Heart right ventricle (tissue), 16 donors: Measurements from ENCODE around the gene METTL13. TPM values are rescaled to one million over a fixed set of nuclear protein-coding genes. Genes with fewer than 3 reads are reported as not detected.

ENCODE experiments used
- ATAC-seq, 8 donors: fragments of 200-7000 bp; cut with Tn5 transposase; one replicate each; pipeline ENCODE4 v1.9.1; 2020; ENCODE audit warnings: mild to moderate bottlenecking in 8 of 8, moderate library complexity in 8 of 8, moderate number of reproducible peaks in 1 of 8
- DNase-seq, 2 donors: peaks; one replicate each; pipeline ENCODE4 v3.0.0-alpha.2; 2020
- H3K27ac ChIP-seq, 10 donors: fragments of 200-600 bp; sonication (generic) in 2 of 10; one replicate each; pipeline versions ENCODE4 v1.5.0 to v1.8.0; 2020 to 2022; ENCODE audit warnings: mild to moderate bottlenecking in 3 of 10
- H3K27me3 ChIP-seq, 7 donors: fragments of 200-600 bp; one replicate each; pipeline ENCODE4 v1.8.0; 2021 to 2022; ENCODE audit warnings: mild to moderate bottlenecking in 2 of 7
- H3K36me3 ChIP-seq, 9 donors: fragments of 200-600 bp; sonication (generic) in 1 of 9; one replicate each; pipeline versions ENCODE4 v1.5.0 to v1.8.0; 2020 to 2022; ENCODE audit warnings: mild to moderate bottlenecking in 2 of 9
- H3K4me1 ChIP-seq, 9 donors: fragments of 200-600 bp; sonication (generic) in 1 of 9; one replicate each; pipeline versions ENCODE4 v1.5.0 to v1.8.0; 2020 to 2022; ENCODE audit warnings: mild to moderate bottlenecking in 4 of 9
- H3K4me3 ChIP-seq, 10 donors: fragments of 200-600 bp; sonication (generic) in 2 of 10; one replicate each; pipeline versions ENCODE4 v1.5.0 to v1.8.0; 2020 to 2022; ENCODE audit warnings: mild to moderate bottlenecking in 7 of 10, moderate library complexity in 2 of 10
- H3K9me3 ChIP-seq, 11 donors: fragments of 200-600 bp in 10 of 11; sonication (generic) in 2 of 11; one replicate each; pipeline versions ENCODE4 v1.5.0 to v1.8.0; 2013 to 2022; ENCODE audit warnings: mild to moderate bottlenecking in 2 of 11, control low read depth in 1 of 11, moderate library complexity in 1 of 11
- WGBS, 2 donors: extraction: QIAGEN DNeasy Blood & Tissue Kit; methylation state at CpG; one replicate each; pipeline ENCODE4 v1.1.7; 2013; ENCODE audit warnings: inconsistent platforms in 1 of 2; 5-methylcytosine and 5-hydroxymethylcytosine counted together
- intact Hi-C, 10 donors: fragments of 100-400 bp; cut with DNase I; formaldehyde crosslinking; loops; one replicate each; pipeline versions ENCODE4 v1.11.1 to v1.14.2; 2022
- polyA plus RNA-seq, 2 donors: library from polyadenylated mRNA; stranded (reverse); fragments of 200-250 nt; gene quantifications; one replicate each; pipeline ENCODE4 v1.2.3, GENCODE V29; 2013
- total RNA-seq, 10 donors: library from RNA; stranded (reverse); fragmentation: NEBNext Ultra II Directional in 3 of 10; extraction: Animal tissue kit (Norgen Biotek cat#: 25700) in 3 of 10; gene quantifications; one replicate each; pipeline versions ENCODE4 v1.2.1 to v1.2.4, GENCODE V29; 2021 to 2023
- TF ChIP-seq, protein P1 (sequence below), 9 donors: fragments of 200-600 bp; sonication (generic) in 2 of 9; IDR thresholded peaks; one replicate each; pipeline versions ENCODE4 v1.5.0 to v1.8.0; 2021 to 2022; ENCODE audit warnings: antibody characterized with exemption in 9 of 9, mild to moderate bottlenecking in 5 of 9, moderate library complexity in 1 of 9
- donor health status: Arrhythmogenic right ventricular cardiomyopathy.
- donor health status: ischemic (EF 13 %, LVEDD 7.1; RV severe dilation, severe dysfunction).
- donor health status: healthy with polysubstance abuse.
- donor health status: DM: no; HTN: yes; CAD: no.
- donor health status: DM: no; HTN: no; CAD: no.
- donor health status: ischemic (EF 25% LVEDD 6.9; RV normal size, moderate dysfunction).
- donor health status: ischemic (EF 25% LVEDD 5.7; RV mildly dilated, moderate dysfunction).
- donor health status: healthy.
- donor health status: DM: yes; HTN: yes; CAD: no.
- donor health status: Ischemic cardiomyopathy.
- donor health status: ischemic (EF 35%, LVEDD 5.7; RV mildly dilated, moderate dysfunction).
- donor health status: nonischemic (EF 11% LVEDD 7.7; RV severe dilation, severe dysfunction).
- donor health status: DM: yes; HTN: yes; CAD: no.
- donor health status: PGD.
- donor health status: ischemic (EF 29% LVEDD 5.4; RV normal size, mild dysfunction).
- donor health status: nonischemic (EF 23%, LVEDD 6.1; RV moderate dilation, normal function).

METTL13 gene
- total and polyA plus RNA-seq, 12 donors = 3.2 to 20.2 (median 16.5) TPM

DNA sequence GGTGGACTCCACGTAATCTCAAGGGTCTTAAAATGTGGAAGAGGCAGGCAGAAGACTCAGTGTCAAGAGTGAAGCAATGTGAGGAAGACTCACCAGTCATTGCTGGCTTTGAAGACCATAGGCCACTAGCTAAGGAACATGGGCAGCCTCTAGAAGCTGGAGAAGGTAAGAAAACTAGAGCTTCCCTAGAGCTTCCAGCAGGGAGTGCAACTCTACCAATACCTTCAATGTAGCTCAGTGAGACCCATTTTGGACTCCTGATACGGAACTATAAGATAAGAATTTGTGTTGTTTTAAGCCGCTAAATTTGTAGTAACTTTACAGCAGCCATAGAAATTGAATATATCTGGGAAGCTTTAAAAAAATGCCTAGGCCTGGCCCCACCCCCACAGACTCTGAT is 18.9 kb downstream of the METTL13 start:
- WGBS, 2 donors = 94 to 95% methylated on average over 3 of the region's 3 CpGs
- intact Hi-C loops = loop anchor here in 5 of 10 donors (2.0 to 10.0 kb wide), 3 partner anchors 104 to 184 kb away; no protein-coding TSS in a partner anchor
- Histone ChIP-seq H3K9me3 (no peaks in the 10 kb centered on the region), H3K4me1 (peaks cover 0 to 40% (median 14%) of the 10 kb centered on the region in 9 donors), H3K4me3 (no peak overlapping the region), H3K27me3 (no peaks in the 10 kb centered on the region), H3K36me3 (peaks cover 0 to 35% (median 16%) of the 10 kb centered on the region in 9 donors), H3K27ac (no peak overlapping the region)
- no peak for DNase-seq
- no peak for ATAC-seq
- TF ChIP-seq, protein P1, sequence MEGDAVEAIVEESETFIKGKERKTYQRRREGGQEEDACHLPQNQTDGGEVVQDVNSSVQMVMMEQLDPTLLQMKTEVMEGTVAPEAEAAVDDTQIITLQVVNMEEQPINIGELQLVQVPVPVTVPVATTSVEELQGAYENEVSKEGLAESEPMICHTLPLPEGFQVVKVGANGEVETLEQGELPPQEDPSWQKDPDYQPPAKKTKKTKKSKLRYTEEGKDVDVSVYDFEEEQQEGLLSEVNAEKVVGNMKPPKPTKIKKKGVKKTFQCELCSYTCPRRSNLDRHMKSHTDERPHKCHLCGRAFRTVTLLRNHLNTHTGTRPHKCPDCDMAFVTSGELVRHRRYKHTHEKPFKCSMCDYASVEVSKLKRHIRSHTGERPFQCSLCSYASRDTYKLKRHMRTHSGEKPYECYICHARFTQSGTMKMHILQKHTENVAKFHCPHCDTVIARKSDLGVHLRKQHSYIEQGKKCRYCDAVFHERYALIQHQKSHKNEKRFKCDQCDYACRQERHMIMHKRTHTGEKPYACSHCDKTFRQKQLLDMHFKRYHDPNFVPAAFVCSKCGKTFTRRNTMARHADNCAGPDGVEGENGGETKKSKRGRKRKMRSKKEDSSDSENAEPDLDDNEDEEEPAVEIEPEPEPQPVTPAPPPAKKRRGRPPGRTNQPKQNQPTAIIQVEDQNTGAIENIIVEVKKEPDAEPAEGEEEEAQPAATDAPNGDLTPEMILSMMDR (IDR thresholded peaks at IDR 0.05) = no peak

DNA sequence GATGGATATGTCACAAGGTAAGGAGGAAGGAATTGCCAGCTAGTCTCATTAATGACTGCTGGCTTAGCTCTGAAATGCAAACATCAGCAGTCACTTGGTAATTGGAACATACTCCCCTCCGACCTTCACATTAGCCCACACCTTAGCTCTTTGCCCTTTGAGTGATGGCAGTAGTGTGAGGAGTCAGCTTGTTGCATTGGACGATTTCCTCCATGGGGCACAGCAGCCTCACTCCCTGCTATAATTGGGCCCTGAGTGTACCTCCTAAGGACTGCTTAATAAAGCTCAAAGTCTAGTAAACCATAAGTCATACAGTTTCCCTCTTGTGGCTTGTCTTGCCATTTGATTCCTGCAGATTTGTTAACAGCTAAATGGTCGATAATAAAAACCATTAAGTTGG is 19.4 kb downstream of the METTL13 start:
- Histone ChIP-seq H3K4me3 (no peak overlapping the region), H3K4me1 (peaks cover 0 to 43% (median 14%) of the 10 kb centered on the region in 9 donors), H3K27me3 (no peaks in the 10 kb centered on the region), H3K9me3 (no peaks in the 10 kb centered on the region), H3K36me3 (peaks cover 0 to 30% (median 13%) of the 10 kb centered on the region in 9 donors), H3K27ac (no peak overlapping the region)
- no peak for ATAC-seq
- WGBS, 2 donors = 81 to 83% methylated on average over 3 of the region's 3 CpGs
- TF ChIP-seq, protein P1 (IDR thresholded peaks at IDR 0.05) = no peak
- intact Hi-C loops = loop anchor here in 7 of 10 donors (1.0 to 10.0 kb wide), 5 partner anchors 104 to 184 kb away; no protein-coding TSS in a partner anchor
- DNase-seq = no peak

DNA sequence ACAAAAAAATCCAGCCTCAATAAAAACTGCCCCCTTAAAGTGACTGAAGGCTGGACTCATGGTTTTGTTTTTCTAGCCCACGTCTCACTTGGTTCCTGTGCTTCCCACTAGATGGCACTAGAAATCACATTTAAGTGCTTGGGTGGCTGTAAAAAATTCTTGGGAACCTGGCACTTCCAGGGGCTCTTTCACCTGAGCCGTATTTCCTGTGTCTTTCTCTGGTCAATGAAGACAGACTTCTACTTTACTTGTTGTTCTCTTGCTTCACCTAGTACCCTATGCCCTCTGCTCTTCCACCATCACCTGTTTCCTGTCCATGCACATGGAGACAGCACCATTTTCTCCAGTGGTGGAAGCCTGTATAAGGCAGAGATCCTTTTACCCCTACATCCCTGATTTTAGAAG is 20.0 kb downstream of the METTL13 start:
- intact Hi-C loops = loop anchor here in 7 of 10 donors (1.0 to 10.0 kb wide), 5 partner anchors 103 to 184 kb away; no protein-coding TSS in a partner anchor
- ATAC-seq (peak in 3 of 8 donors; percentile 16 to 47 (median 30)), DNase-seq (no peak)
- TF ChIP-seq, protein P1 (IDR thresholded peaks at IDR 0.05) = peak; percentile 57 to 89 (median 79)
- Histone ChIP-seq H3K4me3 (no peak overlapping the region), H3K4me1 (peaks cover 0 to 49% (median 18%) of the 10 kb centered on the region in 9 donors), H3K9me3 (no peaks in the 10 kb centered on the region), H3K36me3 (peaks cover 0 to 23% (median 7%) of the 10 kb centered on the region in 9 donors), H3K27ac (no peak overlapping the region), H3K27me3 (no peaks in the 10 kb centered on the region)
- 4 to 6% methylated on average over 2 of the region's 2 CpGs for WGBS, 2 donors

DNA sequence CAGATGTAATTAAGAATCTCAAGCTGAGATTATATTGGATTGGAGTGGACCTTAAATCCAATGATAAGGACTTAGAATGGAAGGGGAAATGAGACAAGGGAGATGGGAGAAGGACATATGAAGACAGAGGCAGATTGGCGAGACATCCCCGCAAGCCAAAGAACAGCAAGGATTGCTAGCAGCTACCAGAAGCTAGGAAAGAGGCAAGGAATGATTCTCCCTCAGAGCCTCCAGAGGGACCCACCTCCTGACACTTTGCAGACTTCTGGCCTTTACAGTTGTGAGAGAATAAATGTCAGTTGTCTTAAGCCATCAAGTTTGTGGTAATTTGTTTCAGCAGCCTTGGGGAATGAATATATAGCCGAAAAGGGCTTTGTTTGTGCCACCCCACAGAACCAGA is 20.7 kb downstream of the METTL13 start:
- H3K27ac ChIP-seq = peak overlapping the region in 1 of 10 donors; percentile 2
- peaks cover 0 to 16% (median 3%) of the 10 kb centered on the region in 9 donors for H3K36me3 ChIP-seq
- H3K4me1 ChIP-seq = peaks cover 0 to 49% (median 18%) of the 10 kb centered on the region in 9 donors
- TF ChIP-seq, protein P1 (IDR thresholded peaks at IDR 0.05) = no peak
- intact Hi-C loops = loop anchor here in 6 of 10 donors (1.0 to 10.0 kb wide), 4 partner anchors 103 to 181 kb away; no protein-coding TSS in a partner anchor
- 93 to 98% methylated on average over 3 of the region's 3 CpGs for WGBS, 2 donors
- no peak overlapping the region for H3K4me3 ChIP-seq
- ATAC-seq (no peak), DNase-seq (no peak)
- no peaks in the 10 kb centered on the region for H3K9me3 ChIP-seq
- no peaks in the 10 kb centered on the region for H3K27me3 ChIP-seq
